Stimulated activated CD4-positive, alpha-beta T cell treated with anti-CD3 and anti-CD28 coated beads, Interleukin-2, amount 100 ng/mL, for 48 hours (primary cell): ENCODE data around the gene RBCK1.
"Not testable (repeated sequence)": the region's sequence is repeated elsewhere in the genome, so short reads cannot be mapped to it uniquely, and the experiment has no call there.

ENCODE experiments used
- DNase-seq, 2 donors: peaks; one replicate each; pipeline ENCODE4 v3.0.0-alpha.2; 2020

Gene RBCK1

DNA sequence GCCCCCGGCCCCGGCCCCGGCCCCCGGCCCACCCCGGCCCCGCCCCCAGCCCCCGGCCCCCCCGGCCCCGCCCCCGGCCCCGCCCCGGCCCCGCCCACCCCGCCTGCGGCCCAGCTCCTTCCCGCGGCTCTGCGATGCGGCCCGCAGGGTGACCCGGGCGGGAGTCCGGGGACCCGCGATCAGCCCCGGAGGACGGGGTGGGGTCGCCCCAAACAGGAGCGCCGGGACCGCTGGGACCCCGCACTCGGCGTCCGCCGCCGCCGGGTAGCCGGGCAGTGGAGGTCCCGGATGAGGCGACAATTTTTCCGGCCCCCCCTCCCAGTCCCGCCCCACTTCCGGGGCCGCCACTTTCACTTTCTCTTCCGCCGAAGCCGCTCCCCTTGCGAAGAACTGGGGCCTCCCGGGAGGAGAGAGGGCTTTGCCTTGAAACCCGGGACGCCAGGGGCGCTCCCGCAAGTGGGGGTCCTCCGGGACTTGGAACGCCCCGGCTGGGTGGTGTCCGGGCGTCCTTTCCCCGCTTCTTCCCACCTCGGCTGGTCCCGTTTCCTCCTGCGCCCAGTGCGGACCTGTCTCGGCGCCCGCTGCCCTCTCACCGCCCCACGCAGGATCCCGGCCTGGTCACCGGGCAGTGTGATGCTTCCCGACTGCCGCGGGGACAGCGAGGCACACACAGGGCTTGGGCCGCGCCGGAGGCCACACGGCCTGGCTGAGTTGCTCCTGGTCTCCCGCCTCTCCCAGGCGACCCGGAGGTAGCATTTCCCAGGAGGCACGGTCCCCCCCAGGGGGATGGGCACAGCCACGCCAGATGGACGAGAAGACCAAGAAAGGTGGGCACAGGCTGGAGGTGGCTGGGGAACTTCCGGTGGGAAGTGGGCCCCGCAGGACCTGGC, at the start of gene RBCK1:
TSS of gene RBCK1 (plus strand) at position 347 of the 890 bp plus-strand sequence. CDS start at position 806, 459 bp downstream.
- peak; percentile 83 to 84 for DNase-seq

- no peak for DNase-seq
Observed at GRCh38 chr20:358891-359555, 49.1 kb upstream of the RBCK1 start.

- DNase-seq: no peak
Observed at GRCh38 chr20:361561-361960, 46.5 kb upstream of the RBCK1 start.

DNA sequence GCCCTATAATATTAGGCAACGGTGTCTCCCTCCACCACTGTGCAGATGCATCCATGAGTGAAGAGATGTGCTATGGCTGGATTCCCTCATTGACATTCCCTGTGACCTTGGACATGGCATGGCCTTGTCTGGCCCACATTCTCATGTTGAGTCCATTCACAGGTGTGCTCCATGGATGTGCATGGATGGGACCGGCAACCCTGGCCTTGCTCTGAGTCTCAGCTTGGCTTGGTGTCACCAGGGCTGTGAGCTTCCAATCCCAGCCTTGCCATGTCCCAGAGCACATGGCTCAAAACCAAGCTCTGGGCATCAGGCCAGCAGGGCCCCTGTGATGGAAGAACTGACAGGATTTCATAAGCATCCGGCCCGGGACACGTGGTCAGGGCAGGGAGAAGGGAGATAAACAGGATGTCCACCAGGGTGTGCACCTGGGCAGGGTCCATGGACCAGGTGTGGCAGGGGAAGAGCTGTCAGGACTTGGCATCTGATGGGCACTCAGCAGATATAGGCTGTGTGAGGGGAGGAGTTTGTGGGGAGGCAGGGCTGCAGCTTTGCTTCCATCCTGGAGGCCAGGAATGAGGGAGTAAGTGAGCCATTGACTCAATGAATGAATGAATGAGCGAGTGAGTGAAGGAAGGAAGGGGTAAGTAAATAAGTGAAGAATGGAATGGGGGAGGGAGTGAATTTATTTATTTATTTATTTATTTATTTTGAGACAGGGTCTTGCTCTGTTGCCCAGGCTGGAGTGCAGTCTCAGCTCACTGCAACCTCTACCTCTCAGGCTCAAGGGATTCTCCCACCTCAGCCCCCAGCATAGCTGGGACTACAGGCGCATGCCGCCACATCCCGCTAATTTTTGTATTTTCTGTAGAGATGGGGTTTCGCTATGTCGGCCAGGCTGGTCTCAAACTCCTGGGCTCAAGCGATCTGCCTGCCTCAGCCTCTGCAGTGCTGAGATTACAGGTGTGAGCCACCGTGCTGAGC, 45.5 kb upstream of the RBCK1 start:
- DNase-seq: peak; percentile 30 to 39

DNA sequence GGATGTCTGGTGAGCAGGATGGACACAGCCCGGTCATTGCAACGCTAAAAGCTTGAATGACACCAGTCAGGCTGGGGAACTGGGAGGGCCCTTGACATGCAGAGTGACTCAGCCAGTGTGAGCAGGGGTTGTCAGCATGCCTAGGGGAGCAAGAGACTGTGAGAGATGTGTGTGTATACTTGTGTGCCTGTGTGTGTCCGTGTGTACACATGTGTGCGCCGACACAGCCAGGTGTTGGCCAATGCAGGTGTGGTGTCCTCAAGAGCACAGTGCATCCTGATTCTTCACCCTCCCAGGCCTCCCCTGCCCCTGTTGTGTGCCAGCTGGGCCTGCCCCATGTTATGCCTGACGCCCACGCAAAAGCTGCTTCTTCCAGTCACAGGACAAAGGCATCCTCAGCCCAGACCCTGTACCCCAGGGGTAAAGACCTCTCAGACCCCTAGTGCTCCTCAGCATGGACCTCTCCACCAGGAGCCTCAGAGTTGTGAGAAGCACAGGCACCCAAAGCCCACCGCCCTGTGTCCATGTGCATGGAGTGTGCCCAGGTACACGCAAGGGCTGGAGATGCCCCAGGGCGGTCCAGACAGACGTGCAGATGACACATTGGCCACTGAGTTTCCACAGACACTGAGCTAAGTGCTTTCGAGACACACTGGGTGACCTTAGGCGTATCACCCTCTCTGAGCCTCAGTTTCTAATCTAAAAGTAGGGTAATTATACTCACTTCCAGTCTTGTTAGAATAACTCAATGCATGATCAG, 44.6 kb upstream of the RBCK1 start:
- DNase-seq: no peak

DNA sequence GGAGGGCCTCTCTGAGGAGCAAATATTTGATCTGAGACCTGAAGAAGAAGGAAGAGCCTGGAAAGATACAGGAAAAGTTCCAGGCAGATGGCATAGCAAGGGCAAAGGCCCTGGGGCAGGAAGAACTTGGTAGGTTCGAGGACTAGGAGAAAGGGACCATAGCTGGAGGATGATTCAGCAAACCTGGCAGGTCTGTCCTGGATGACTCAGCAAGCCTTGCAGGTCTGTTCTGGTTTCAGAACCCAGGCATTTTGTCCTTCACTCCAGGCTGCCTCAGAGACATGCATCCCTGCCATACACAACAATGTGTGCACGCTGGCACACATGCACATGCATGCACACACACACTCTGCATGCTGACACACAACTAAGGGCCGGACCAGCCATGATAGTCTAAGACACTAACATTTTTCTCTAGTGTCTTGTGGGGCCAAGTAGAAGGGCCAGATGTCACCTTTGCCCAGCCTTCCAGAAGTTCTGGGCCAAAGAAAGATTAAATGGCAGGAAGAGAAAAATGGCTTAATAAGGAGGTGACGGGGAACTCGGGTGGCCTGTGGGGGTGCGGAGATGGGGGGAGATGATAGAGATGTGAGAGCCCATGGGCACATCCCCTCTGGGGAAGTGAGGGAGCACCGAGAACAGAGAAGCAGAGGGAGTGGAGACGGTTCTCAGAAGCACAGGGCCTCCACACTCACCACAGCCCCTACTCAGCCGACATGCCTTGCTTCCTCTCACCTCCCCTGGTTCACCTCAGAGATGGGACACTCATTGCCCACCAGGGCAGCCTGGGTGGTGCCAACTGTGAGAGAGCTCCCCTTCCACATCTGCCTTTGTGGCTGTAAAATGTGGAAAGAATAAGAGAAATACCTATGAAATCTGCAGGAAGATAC, 42.9 kb upstream of the RBCK1 start:
- DNase-seq: no peak

- no peak for DNase-seq
Observed at GRCh38 chr20:366041-366718, 41.9 kb upstream of the RBCK1 start.

- no peak for DNase-seq
Observed at GRCh38 chr20:366719-367485, 41.2 kb upstream of the RBCK1 start.

DNA sequence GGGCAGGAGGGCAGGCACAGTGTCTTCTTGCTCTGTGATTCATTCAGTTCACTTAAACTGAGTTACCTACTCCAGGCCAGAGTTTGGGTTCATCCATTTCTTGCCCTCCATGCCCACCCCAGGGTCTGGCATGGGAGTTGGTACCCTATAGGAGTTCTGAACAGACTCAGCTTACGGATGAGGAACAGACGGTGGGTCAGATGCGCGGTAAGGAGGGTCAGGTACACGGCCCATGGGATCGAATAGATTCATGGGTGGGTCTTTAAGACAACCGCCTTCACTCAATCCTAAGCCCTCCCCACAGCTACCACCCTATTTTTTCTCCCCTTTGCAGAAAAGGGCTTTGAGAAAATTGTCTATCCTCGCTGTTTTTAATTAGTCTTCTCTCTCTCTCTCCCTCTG, 40.6 kb upstream of the RBCK1 start:
- DNase-seq: no peak

DNA sequence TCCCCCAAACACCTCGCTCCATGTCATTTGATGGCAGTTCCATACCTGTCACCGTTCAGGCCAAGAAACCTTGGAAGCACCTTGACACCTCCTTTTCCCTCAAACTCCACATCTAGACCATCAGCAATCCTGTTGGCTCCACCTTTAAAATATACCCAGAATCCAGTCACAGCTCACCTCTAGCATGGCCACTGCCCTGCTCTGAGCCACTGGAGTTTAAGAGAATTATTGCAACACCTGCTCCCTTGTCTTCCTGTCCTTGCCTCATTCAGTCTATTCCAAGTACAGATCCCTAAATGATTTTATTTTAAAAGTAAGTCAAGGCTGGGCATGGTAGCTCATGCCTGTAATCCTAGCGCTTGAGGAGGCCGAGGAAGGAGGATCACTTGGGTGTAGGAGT, 39.2 kb upstream of the RBCK1 start:
- DNase-seq: no peak

GRCh38 chr20:370151-370600, 37.9 kb upstream of the RBCK1 start:
- no peak for DNase-seq

DNA sequence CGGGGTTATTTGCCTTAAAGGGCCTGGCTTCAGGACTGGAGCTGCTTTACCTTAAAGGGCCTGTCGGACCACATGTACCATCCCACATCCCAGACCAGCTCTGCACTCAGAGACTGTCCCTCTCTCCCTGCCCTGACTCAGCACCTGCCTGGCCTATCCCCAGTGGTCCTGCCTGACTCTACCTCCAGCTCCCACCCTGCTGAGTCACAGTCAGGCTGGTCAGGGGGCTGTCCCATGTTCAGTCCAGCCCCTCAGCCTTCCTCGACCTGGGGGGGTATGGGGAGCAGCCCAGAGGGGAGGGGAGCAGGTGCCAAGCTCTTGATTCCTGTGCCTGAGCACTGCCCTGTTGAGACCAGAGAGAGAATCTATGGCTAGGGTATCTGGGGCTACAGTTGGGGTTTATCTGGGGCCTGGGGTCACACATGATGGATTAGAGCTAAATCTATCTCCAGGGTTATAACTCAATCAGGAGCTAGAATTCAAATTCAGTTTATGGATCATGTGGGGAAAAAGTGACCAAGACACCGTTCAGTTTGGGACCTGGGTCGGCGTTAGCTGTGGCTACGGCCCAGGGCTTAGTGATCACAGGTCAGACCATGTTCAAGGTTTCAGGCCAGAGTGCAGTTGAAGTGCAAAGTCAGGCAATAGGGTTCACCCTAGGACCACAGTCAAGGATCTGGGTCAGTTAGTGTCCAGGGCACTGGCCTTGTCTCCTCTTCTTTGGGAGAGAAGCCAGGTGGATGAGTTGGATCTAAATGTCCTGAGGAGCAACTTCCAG, 36.9 kb upstream of the RBCK1 start:
- no peak for DNase-seq

- DNase-seq: no peak
Observed at GRCh38 chr20:371755-372542, 36.1 kb upstream of the RBCK1 start.

- DNase-seq: not testable (repeated sequence)
Observed at GRCh38 chr20:372543-373082, 35.5 kb upstream of the RBCK1 start.

DNA sequence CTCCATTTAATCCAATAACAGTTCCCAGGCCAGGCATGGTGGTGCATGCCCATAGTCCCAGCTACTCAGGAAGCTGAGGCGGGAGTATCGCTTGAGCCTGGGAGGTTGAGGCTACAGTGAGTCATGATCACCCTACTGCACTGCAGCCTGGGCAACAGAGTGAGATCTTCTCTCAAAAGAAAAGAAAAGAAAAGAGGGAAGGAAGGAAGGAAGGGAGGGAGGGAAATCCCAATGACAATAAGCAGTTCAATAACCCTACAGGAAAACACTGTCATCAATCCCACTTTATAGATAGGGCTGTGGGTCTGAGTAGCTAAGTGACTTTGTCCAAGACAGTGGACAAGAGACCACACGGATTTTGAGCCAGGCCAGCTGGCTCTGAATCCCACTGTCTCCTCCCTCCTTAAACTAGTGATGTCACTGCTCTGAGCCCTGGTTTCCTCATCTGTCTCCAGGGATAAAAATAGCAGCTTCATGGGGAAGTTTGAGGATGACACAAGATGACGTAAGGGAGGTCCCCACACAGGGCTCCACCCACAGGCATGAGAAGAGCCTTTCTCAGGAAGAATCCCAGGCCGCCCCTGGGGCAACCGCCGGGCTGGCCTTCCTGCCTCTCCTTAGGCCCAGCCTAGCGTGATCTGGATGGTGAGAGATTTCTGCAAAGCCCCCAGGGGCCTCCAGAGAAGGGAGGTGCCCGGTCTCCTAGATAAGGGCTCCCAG, 34.8 kb upstream of the RBCK1 start:
- DNase-seq: no peak

GRCh38 chr20:375265-375889, 32.7 kb upstream of the RBCK1 start:
- no peak for DNase-seq
